ENCODE measurements around the gene SLF2. TPM values are rescaled to one million over a fixed set of nuclear protein-coding genes. Genes with fewer than 3 reads are reported as not detected.
"Not testable (repeated sequence)": the region's sequence is repeated elsewhere in the genome, so short reads cannot be mapped to it uniquely, and the experiment has no call there.

SLF2 gene
- total RNA-seq, 2 experiments from 2014 or later, result 30.2 to 30.5 TPM

GRCh38 chr10:100874702-100875483 lies 37.9 kb upstream of the SLF2 start:
- Mint-ChIP-seq H3K9me3 (no peaks in the 10 kb centered on the region), H3K36me3 (no peaks in the 10 kb centered on the region), H3K27ac (no peak overlapping the region), H3K4me1 (peaks cover 2% of the 10 kb centered on the region), H3K27me3 (peaks cover 18% of the 10 kb centered on the region), H3K4me3 (no peak overlapping the region)
- DNase-seq, result no peak

DNA sequence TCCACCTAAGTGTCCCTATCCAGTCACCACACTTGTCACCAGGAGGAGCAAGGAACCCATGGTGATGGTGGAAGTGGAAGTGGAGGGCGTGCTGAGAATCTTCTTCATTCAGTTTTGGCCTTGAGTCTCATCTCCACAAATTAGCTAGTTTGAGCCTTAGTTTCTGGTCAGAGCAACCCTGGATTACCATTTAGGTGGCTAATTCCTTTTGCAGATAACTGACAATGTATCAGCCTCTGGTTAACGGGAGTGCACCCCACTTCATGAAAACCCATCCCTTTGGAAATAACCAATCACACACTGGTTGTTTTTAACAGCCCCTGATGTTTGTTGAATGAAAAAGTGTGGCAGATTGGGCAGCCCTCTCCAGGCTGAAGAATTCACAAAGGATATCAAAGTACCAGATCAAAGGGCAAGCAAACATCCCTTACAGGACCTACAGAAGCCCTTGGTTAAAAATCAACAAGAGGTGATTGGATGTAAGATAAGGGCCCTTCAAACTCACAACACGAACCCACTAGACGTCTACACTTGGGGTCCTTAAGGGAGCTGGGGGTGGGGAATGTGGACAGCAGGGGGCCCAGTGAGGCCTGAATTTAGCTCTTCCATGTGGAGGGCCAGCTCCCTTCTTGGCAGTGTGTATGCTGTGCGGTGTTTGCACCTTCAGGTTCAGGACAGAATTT lies 37.1 kb upstream of the SLF2 start:
- Mint-ChIP-seq H3K27me3 (peaks cover 15% of the 10 kb centered on the region), H3K9me3 (no peaks in the 10 kb centered on the region), H3K4me3 (no peak overlapping the region), H3K36me3 (no peaks in the 10 kb centered on the region), H3K27ac (no peak overlapping the region), H3K4me1 (peaks cover 2% of the 10 kb centered on the region)
- no peak for DNase-seq

DNA sequence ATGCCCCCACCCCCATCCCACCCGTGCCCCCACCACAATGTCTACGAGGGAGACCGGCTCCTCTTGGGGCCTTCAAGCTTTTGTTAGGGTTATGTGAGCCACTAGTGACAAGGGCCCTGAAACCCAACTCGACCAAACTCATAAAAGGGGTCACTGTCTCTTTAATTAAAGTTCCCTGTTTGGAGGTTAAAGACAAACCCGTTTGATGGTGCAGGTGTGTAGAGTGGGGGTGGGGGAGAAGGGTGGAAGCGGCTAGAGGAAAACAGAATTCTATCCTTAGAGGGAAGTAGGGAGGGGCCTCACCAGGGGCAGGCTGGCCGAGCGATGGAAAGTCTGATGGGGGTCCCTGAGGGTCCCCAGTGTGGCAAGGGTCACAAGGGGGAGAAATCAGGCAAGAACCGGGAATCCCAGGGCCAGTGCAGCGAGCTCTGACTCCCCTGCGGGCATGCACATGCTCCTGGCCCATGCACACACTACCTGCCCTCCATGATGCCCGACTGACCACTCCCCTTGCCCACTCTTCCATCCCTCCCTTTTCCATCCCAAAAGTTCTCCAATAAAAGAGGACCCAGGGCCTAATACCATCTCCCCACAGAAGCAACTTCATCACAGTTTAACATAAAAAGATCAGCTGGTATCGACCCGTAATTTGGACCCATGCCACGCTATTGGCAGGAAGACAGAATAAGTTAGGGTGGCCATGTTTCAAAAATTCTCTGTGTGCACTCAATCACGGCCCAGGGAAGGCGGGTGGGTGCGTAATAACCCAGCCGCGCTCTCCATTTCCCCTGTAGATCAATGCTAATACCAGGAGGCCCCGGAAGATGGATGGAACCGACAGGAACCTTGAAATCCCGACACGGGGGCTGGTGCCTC lies 35.9 kb upstream of the SLF2 start:
- Mint-ChIP-seq H3K36me3 (no peaks in the 10 kb centered on the region), H3K4me1 (peaks cover 2% of the 10 kb centered on the region), H3K27me3 (peaks cover 15% of the 10 kb centered on the region), H3K27ac (no peak overlapping the region), H3K9me3 (no peaks in the 10 kb centered on the region), H3K4me3 (no peak overlapping the region)
- DNase-seq, result no peak

- H3K27me3 Mint-ChIP-seq, result peaks cover 15% of the 10 kb centered on the region
- DNase-seq, result no peak
- peaks cover 2% of the 10 kb centered on the region for H3K4me1 Mint-ChIP-seq
- no peak overlapping the region for H3K4me3 Mint-ChIP-seq
- no peak overlapping the region for H3K27ac Mint-ChIP-seq
- H3K36me3 Mint-ChIP-seq, result no peaks in the 10 kb centered on the region
- H3K9me3 Mint-ChIP-seq, result no peaks in the 10 kb centered on the region
Measured at GRCh38 chr10:100877461-100877850, 35.3 kb upstream of the SLF2 start.

- peak; percentile 18 for DNase-seq
- Mint-ChIP-seq H3K27me3 (peaks cover 8% of the 10 kb centered on the region), H3K27ac (no peak overlapping the region), H3K4me1 (peaks cover 2% of the 10 kb centered on the region), H3K4me3 (no peak overlapping the region), H3K9me3 (no peaks in the 10 kb centered on the region), H3K36me3 (no peaks in the 10 kb centered on the region)
Measured at GRCh38 chr10:100878291-100878910, 34.4 kb upstream of the SLF2 start.

DNA sequence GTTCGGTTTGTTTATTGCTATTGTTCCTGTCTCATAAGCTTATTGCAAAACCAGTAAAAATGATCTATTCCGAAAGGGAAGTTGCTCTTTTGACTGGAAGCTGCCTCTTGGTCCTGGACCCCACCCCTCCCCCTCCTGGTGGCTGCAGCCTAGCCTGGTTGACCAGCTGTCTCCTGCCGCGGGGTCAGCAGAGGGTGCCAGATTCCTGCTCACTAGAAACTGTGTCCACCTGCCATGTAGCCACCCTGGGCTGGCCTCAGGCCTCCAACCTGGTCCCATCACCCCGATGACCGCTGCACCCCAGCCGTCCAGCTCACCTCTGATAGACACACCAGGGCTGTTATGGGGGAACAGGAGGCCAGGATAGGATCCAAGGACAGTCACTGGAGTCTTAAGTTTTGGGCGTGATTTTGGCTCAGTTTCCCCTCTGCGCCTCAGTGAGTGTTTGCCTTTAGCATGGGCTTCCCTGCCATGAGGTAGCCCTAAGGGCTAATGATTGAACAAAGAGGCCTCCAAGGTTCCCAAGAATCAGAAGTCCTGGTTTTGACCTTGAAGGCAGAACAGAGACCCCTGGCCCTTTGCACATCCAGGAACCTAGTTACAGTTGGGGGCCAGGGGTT lies 32.9 kb upstream of the SLF2 start:
- no peak for DNase-seq
- no peak overlapping the region for H3K4me3 Mint-ChIP-seq
- no peaks in the 10 kb centered on the region for H3K9me3 Mint-ChIP-seq
- H3K27me3 Mint-ChIP-seq, result peaks cover 2% of the 10 kb centered on the region
- H3K27ac Mint-ChIP-seq, result no peak overlapping the region
- peaks cover 2% of the 10 kb centered on the region for H3K4me1 Mint-ChIP-seq
- no peaks in the 10 kb centered on the region for H3K36me3 Mint-ChIP-seq

- Mint-ChIP-seq H3K36me3 (no peaks in the 10 kb centered on the region), H3K9me3 (no peaks in the 10 kb centered on the region)
- no peak for DNase-seq
Measured at GRCh38 chr10:100881556-100882213, 31.1 kb upstream of the SLF2 start.

DNA sequence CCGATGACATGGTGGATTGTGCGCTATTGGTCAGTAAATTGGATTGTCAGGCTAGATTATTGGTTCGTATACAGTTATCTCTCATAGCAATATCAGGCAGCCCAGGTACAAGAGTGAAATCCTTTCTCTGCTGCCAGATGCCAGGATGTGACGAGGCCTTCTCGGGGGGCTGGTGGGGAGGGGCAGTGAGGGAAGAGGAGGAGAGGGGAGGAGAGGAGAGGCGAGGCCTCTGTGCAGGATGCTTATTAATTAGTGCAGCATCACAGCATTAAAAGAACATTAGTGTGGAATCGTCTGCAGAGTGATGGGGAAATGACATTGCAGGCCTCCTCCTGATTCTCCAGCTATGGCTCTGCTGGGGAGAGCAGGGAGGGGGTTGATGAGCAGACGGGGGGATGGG lies 30.5 kb upstream of the SLF2 start:
- no peak overlapping the region for H3K27ac Mint-ChIP-seq

More at GRCh38 chr10:100881556-100882213, 31.1 kb upstream of the SLF2 start:
- Mint-ChIP-seq H3K4me3 (no peak overlapping the region), H3K4me1 (peaks cover 2% of the 10 kb centered on the region), H3K27me3 (no peaks in the 10 kb centered on the region), H3K27ac (no peak overlapping the region)

GRCh38 chr10:100882671-100883311 lies 30.0 kb upstream of the SLF2 start:
- Mint-ChIP-seq H3K4me1 (peaks cover 2% of the 10 kb centered on the region), H3K9me3 (no peaks in the 10 kb centered on the region)

More for the DNA sequence above, 30.5 kb upstream of the SLF2 start:
- no peak overlapping the region for H3K4me3 Mint-ChIP-seq
- no peaks in the 10 kb centered on the region for H3K27me3 Mint-ChIP-seq
- no peaks in the 10 kb centered on the region for H3K36me3 Mint-ChIP-seq
- no peak for DNase-seq
- no peaks in the 10 kb centered on the region for H3K9me3 Mint-ChIP-seq
- H3K4me1 Mint-ChIP-seq, result peaks cover 2% of the 10 kb centered on the region

GRCh38 chr10:100883312-100883821 lies 29.4 kb upstream of the SLF2 start:
- H3K4me3 Mint-ChIP-seq, result no peak overlapping the region
- H3K27me3 Mint-ChIP-seq, result peaks cover under 1% of the 10 kb centered on the region
- no peaks in the 10 kb centered on the region for H3K36me3 Mint-ChIP-seq
- no peaks in the 10 kb centered on the region for H3K4me1 Mint-ChIP-seq
- no peak overlapping the region for H3K27ac Mint-ChIP-seq
- H3K9me3 Mint-ChIP-seq, result no peaks in the 10 kb centered on the region
- DNase-seq, result no peak

More at GRCh38 chr10:100882671-100883311, 30.0 kb upstream of the SLF2 start:
- no peak for DNase-seq
- H3K27me3 Mint-ChIP-seq, result no peaks in the 10 kb centered on the region
- no peaks in the 10 kb centered on the region for H3K36me3 Mint-ChIP-seq
- no peak overlapping the region for H3K4me3 Mint-ChIP-seq
- no peak overlapping the region for H3K27ac Mint-ChIP-seq

- not testable (repeated sequence) for H3K27ac Mint-ChIP-seq, H3K4me1 Mint-ChIP-seq, DNase-seq, H3K36me3 Mint-ChIP-seq, H3K9me3 Mint-ChIP-seq, H3K4me3 Mint-ChIP-seq
- peaks cover 14% of the 10 kb centered on the region for H3K27me3 Mint-ChIP-seq
Measured at GRCh38 chr10:100885611-100886010, 27.2 kb upstream of the SLF2 start.

- H3K36me3 Mint-ChIP-seq, result no peaks in the 10 kb centered on the region
- peaks cover 14% of the 10 kb centered on the region for H3K27me3 Mint-ChIP-seq
- no peaks in the 10 kb centered on the region for H3K4me1 Mint-ChIP-seq
- no peaks in the 10 kb centered on the region for H3K9me3 Mint-ChIP-seq
- no peak for DNase-seq
- H3K27ac Mint-ChIP-seq, result no peak overlapping the region
- H3K4me3 Mint-ChIP-seq, result no peak overlapping the region
Measured at GRCh38 chr10:100886091-100886490, 26.7 kb upstream of the SLF2 start.

- Mint-ChIP-seq H3K9me3 (no peaks in the 10 kb centered on the region), H3K36me3 (no peaks in the 10 kb centered on the region), H3K4me3 (no peak overlapping the region), H3K27me3 (peaks cover 14% of the 10 kb centered on the region), H3K4me1 (no peaks in the 10 kb centered on the region), H3K27ac (no peak overlapping the region)
- no peak for DNase-seq
Measured at GRCh38 chr10:100886521-100886920, 26.2 kb upstream of the SLF2 start.

Measured in activated naive CD8-positive, alpha-beta T cell treated with anti-CD3 and anti-CD28 coated beads for 36 hours (primary cell).